Measurements from ENCODE around the gene CDK5R1. TPM values are rescaled to one million over a fixed set of nuclear protein-coding genes. Genes with fewer than 3 reads are reported as not detected.

CDK5R1 gene
- total RNA-seq, 6 experiments from 2014 or later: 0.37 to 0.90 (median 0.48) TPM

DNA sequence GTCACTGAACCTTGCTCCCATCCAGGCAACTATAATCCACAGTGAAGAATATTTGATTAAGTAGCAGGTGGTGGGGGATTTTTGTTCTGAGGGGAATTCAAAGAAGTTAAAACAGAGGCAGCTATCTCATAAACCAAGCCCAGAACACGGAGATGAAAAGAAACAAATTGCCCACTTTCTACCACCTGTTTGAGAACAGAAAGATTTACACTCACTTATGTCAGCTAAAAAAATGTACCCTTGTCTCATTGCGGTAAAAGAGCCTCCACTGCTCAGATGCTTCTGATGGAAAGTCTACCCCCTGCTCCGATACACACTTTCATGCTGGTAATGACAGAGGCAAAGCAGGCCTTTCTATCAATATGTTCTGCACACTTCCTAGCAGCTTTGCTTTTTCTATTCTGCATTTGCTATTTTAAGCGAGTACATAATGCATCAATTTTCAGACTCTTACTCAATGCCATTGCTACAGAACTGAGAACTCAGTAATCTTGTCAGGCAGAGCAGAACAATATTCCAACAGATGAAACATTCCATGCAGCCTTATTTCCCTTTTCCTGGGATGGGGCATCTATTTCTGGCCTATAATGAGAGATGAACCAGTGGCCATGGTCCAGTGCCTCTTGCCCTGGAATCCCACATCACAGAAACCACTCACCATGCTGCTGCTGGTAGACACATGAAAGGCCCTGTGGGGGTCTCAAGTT is 29.0 kb downstream of the CDK5R1 start:
- no peaks in the 10 kb centered on the region for H3K36me3 ChIP-seq
- no peak for TF ChIP-seq POLR2A (IDR thresholded peaks at IDR 0.05)
- TF ChIP-seq, protein P1, sequence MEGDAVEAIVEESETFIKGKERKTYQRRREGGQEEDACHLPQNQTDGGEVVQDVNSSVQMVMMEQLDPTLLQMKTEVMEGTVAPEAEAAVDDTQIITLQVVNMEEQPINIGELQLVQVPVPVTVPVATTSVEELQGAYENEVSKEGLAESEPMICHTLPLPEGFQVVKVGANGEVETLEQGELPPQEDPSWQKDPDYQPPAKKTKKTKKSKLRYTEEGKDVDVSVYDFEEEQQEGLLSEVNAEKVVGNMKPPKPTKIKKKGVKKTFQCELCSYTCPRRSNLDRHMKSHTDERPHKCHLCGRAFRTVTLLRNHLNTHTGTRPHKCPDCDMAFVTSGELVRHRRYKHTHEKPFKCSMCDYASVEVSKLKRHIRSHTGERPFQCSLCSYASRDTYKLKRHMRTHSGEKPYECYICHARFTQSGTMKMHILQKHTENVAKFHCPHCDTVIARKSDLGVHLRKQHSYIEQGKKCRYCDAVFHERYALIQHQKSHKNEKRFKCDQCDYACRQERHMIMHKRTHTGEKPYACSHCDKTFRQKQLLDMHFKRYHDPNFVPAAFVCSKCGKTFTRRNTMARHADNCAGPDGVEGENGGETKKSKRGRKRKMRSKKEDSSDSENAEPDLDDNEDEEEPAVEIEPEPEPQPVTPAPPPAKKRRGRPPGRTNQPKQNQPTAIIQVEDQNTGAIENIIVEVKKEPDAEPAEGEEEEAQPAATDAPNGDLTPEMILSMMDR (IDR thresholded peaks at IDR 0.05): no peak
- no peak for ATAC-seq
- no peaks in the 10 kb centered on the region for H3K27me3 ChIP-seq
- no peaks in the 10 kb centered on the region for H3K9me3 ChIP-seq
- DNase-seq: no peak
- peaks cover 0 to 10% (median 0%) of the 10 kb centered on the region in 4 donors for H3K4me1 ChIP-seq
- H3K27ac ChIP-seq: no peak overlapping the region
- 93% methylated on average over 4 of the region's 4 CpGs for WGBS (ENCODE audit: insufficient coverage, low coverage, low lambda C conversion rate, missing lambda C conversion rate)
- intact Hi-C loops (cut with DNase I): no loop called here
- H3K4me3 ChIP-seq: no peak overlapping the region

DNA sequence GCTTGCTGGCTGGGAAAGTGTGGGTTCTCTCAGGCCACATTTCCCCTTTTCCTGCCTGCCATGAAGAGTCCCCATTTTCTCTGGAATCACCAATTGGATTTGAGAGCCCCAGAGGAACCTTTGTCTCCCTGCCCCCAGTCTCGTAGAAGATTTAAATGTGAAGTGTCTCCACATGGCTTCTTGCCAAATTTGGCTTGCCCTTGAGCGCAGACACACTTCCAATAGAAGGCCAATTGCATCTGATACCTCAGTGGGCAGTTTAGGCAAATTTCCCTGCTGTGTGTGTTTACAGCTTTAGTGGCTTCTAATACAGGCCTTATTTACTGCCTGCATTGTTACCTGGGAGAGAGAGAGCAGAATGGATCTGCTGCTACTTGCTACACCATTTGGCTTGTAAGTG is 29.7 kb downstream of the CDK5R1 start:
- Histone ChIP-seq H3K9me3 (no peaks in the 10 kb centered on the region), H3K27ac (no peak overlapping the region), H3K27me3 (no peaks in the 10 kb centered on the region), H3K4me1 (peaks cover 0 to 10% (median 0%) of the 10 kb centered on the region in 4 donors), H3K4me3 (no peak overlapping the region), H3K36me3 (no peaks in the 10 kb centered on the region)
- TF ChIP-seq, protein P1 (IDR thresholded peaks at IDR 0.05): no peak
- TF ChIP-seq POLR2A (IDR thresholded peaks at IDR 0.05): no peak
- ATAC-seq (no peak), DNase-seq (no peak)
- WGBS (ENCODE audit: insufficient coverage, low coverage, low lambda C conversion rate, missing lambda C conversion rate): 15% methylated on average over 2 of the region's 2 CpGs
- intact Hi-C loops (cut with DNase I): no loop called here

DNA sequence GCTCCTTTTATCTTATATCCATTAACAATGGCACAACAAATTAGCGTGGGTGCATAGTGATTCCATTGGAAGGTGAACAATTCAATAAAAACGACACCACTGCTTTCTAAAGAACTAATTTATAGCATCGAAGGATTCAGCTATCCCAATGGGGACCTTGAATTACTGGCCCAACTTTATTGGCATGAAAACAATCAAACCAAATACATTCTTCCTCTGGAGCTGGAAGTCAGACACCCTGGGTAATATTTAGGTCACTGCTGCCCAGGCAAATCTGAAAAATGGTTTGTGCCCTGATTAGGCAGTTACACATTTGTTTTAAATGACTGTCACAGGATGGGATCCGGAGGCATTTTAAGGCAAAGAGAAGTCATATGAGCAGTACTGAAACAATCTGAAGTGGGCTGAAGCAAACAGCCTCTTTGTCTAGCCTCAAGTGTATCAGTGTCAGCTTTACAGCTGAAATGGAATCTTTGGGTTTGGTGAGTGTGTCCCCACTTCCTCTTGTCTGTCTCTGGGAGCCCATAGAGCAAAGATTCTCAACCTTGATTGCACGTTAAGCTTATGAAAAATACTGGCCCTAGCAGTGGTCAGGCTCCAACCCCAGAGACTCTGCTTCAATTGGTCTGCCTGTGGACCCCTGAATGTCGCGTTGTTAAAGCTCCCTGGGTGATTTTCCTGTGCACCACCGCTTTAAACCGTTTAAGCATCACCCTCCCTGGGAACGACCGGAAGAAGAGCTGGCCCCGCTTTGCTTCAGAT is 30.3 kb downstream of the CDK5R1 start:
- TF ChIP-seq, protein P1 (IDR thresholded peaks at IDR 0.05): no peak
- no peak for TF ChIP-seq POLR2A (IDR thresholded peaks at IDR 0.05)
- no peak for DNase-seq
- no peak for ATAC-seq
- Histone ChIP-seq H3K27me3 (no peaks in the 10 kb centered on the region), H3K27ac (no peak overlapping the region), H3K9me3 (no peaks in the 10 kb centered on the region), H3K4me3 (no peak overlapping the region), H3K36me3 (no peaks in the 10 kb centered on the region), H3K4me1 (peaks cover 0 to 10% (median 0%) of the 10 kb centered on the region in 4 donors)
- 81% methylated on average over 11 of the region's 12 CpGs for WGBS (ENCODE audit: insufficient coverage, low coverage, low lambda C conversion rate, missing lambda C conversion rate)
- intact Hi-C loops (cut with DNase I): no loop called here

DNA sequence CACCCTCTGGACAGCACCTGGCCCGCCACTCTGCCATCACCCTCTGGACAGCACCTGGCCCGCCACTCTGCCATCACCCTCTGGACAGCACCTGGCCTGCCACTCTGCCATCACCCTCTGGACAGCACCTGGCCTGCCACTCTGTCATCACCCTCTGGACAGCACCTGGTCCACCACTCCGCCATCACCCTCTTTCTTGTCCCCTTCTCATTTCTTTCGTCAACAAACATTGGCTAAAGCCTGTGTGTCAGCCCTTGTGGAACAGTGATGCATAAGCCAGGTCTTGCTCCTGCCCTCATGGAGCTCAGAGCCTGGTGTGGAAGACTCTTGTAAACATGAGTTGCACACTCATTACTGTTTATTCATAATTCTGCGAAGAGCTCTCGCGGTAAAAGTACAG is 31.2 kb downstream of the CDK5R1 start:
- Histone ChIP-seq H3K9me3 (no peaks in the 10 kb centered on the region), H3K36me3 (no peaks in the 10 kb centered on the region), H3K4me3 (no peak overlapping the region), H3K27ac (no peak overlapping the region), H3K27me3 (no peaks in the 10 kb centered on the region), H3K4me1 (peaks cover 0 to 10% (median 0%) of the 10 kb centered on the region in 4 donors)
- no peak for TF ChIP-seq POLR2A (IDR thresholded peaks at IDR 0.05)
- TF ChIP-seq, protein P1 (IDR thresholded peaks at IDR 0.05): no peak
- no peak for DNase-seq
- 97% methylated on average over 5 of the region's 7 CpGs for WGBS (ENCODE audit: insufficient coverage, low coverage, low lambda C conversion rate, missing lambda C conversion rate)
- ATAC-seq: no peak
- intact Hi-C loops (cut with DNase I): no loop called here
